Left ventricle myocardium inferior (tissue), 1 donor: ENCODE data around the gene SWT1. TPM values are rescaled to one million over a fixed set of nuclear protein-coding genes. Genes with fewer than 3 reads are reported as not detected.

Source experiments
- DNase-seq: peaks from one replicate; pipeline ENCODE4 v3.0.0-alpha.2; 2020
- H3K27ac ChIP-seq: fragments of 200-600 bp; replicated peaks from 2 replicates; pipeline ENCODE4 v1.8.0; 2021
- H3K27me3 ChIP-seq: fragments of 200-600 bp; 2 replicates; pipeline ENCODE4 v1.8.0; 2021; ENCODE audit warnings: low read depth
- H3K36me3 ChIP-seq: fragments of 200-600 bp; 2 replicates; pipeline ENCODE4 v1.8.0; 2021
- H3K4me1 ChIP-seq: fragments of 200-600 bp; 2 replicates; pipeline ENCODE4 v1.8.0; 2021
- H3K4me3 ChIP-seq: fragments of 200-600 bp; 2 replicates; pipeline ENCODE4 v1.8.0; 2021; ENCODE audit warnings: mild to moderate bottlenecking, moderate library complexity
- H3K9me3 ChIP-seq: fragments of 200-600 bp; replicated peaks from 2 replicates; pipeline ENCODE4 v1.8.0; 2021
- CTCF ChIP-seq: fragments of 200-600 bp; IDR thresholded peaks from 2 replicates; pipeline ENCODE4 v1.8.0; 2021; ENCODE audit warnings: antibody characterized with exemption, mild to moderate bottlenecking, borderline replicate concordance
- intact Hi-C: fragments of 100-400 bp; cut with micrococcal nuclease; formaldehyde crosslinking; loops from one replicate; pipeline ENCODE4 v1.11.0; 2022
- long read RNA-seq: library from polyadenylated mRNA; unstranded; transcript quantifications from one replicate; pipeline ENCODE4 v2.0.0, GENCODE V29; 2021
- total RNA-seq: library from RNA; stranded (reverse); fragmentation: NEBNext Ultra II Directional; extraction: Animal tissue kit (Norgen Biotek cat#: 25700); gene quantifications from one replicate; pipeline ENCODE4 v1.2.1, GENCODE V29; 2021
- donor health status: DM: no; HTN: yes; CAD: no; lungs with severe emphysema.

SWT1 gene
- 7.4 TPM for total RNA-seq
- long read RNA-seq, partial matches to known transcripts = 1 of 11 reads
- long read RNA-seq, other reads (novel, unspliced or antisense) = 7 of 11 reads

- Histone ChIP-seq H3K4me1 (peaks cover 65% of the 10 kb centered on the region), H3K27ac (peak within 1 kb of the TSS; percentile 98), H3K36me3 (peaks cover 3% of the 10 kb centered on the region), H3K27me3 (no peaks in the 10 kb centered on the region), H3K9me3 (no peaks in the 10 kb centered on the region), H3K4me3 (peak within 1 kb of the TSS; percentile 79)
- intact Hi-C loops = no loop called here
- TF ChIP-seq CTCF = no peak
- peak; percentile 100 for DNase-seq
These were observed at the start of gene SWT1, which contains the start of gene TRMT1L for GRCh38 chr1:185156854-185157598. SWT1 (plus strand) TSS chr1:185157167; CDS start chr1:185160842, 3,675 bp downstream. TRMT1L (minus strand) TSS chr1:185156953; CDS start chr1:185156712, 241 bp downstream.

GRCh38 chr1:185108321-185108720 lies 48.6 kb upstream of the SWT1 start:
- intact Hi-C loops = no loop called here
- peaks cover 11% of the 10 kb centered on the region for H3K36me3 ChIP-seq
- no peak overlapping the region for H3K4me3 ChIP-seq
- no peak overlapping the region for H3K27ac ChIP-seq
- H3K9me3 ChIP-seq = peaks cover 38% of the 10 kb centered on the region
- H3K27me3 ChIP-seq = no peaks in the 10 kb centered on the region
- no peak for TF ChIP-seq CTCF
- no peaks in the 10 kb centered on the region for H3K4me1 ChIP-seq
- no peak for DNase-seq

- Histone ChIP-seq H3K4me1 (no peaks in the 10 kb centered on the region), H3K36me3 (no peaks in the 10 kb centered on the region), H3K27ac (no peak overlapping the region), H3K9me3 (peaks cover 38% of the 10 kb centered on the region), H3K27me3 (no peaks in the 10 kb centered on the region), H3K4me3 (no peak overlapping the region)
- no peak for TF ChIP-seq CTCF
- no peak for DNase-seq
- intact Hi-C loops = no loop called here
These were observed 46.8 kb upstream of the SWT1 start for GRCh38 chr1:185110145-185110544.

GRCh38 chr1:185111873-185112272 lies 45.1 kb upstream of the SWT1 start:
- intact Hi-C loops = no loop called here
- DNase-seq = no peak
- Histone ChIP-seq H3K36me3 (peaks cover 4% of the 10 kb centered on the region), H3K27ac (no peak overlapping the region), H3K27me3 (no peaks in the 10 kb centered on the region), H3K9me3 (peaks cover 38% of the 10 kb centered on the region), H3K4me1 (no peaks in the 10 kb centered on the region), H3K4me3 (no peak overlapping the region)
- no peak for TF ChIP-seq CTCF

- no peak for TF ChIP-seq CTCF
- H3K27me3 ChIP-seq = no peaks in the 10 kb centered on the region
- H3K4me3 ChIP-seq = no peak overlapping the region
- intact Hi-C loops = no loop called here
- no peaks in the 10 kb centered on the region for H3K4me1 ChIP-seq
- peaks cover 34% of the 10 kb centered on the region for H3K9me3 ChIP-seq
- peaks cover 5% of the 10 kb centered on the region for H3K36me3 ChIP-seq
- no peak for DNase-seq
- H3K27ac ChIP-seq = no peak overlapping the region
These were observed 44.6 kb upstream of the SWT1 start for GRCh38 chr1:185112356-185112755.
